Stomach smooth muscle (tissue), 2 donors: Measurements from ENCODE around the gene FTCDNL1.

Experiments
- H3K27ac ChIP-seq: one replicate; pipeline ENCODE4 v1.7.0; 2013; ENCODE audit warnings: mild to moderate bottlenecking, low read length, inconsistent platforms
- H3K27me3 ChIP-seq, 2 donors: one replicate each; pipeline ENCODE4 v1.7.0; 2013; ENCODE audit warnings: low read length in 2 of 2; ENCODE audit not compliant: insufficient read depth in 2 of 2, control insufficient read depth in 1 of 2
- H3K36me3 ChIP-seq, 2 donors: one replicate each; pipeline ENCODE4 v1.7.0; 2013; ENCODE audit warnings: low read length in 2 of 2; ENCODE audit not compliant: control insufficient read depth in 2 of 2, insufficient read depth in 2 of 2
- H3K4me1 ChIP-seq: one replicate; pipeline ENCODE4 v1.7.0; 2013; ENCODE audit warnings: low read length; ENCODE audit not compliant: control insufficient read depth, insufficient read depth
- H3K4me3 ChIP-seq, 2 donors: one replicate each; pipeline ENCODE4 v1.7.0; 2013; ENCODE audit warnings: low read length in 2 of 2
- H3K9ac ChIP-seq, 2 donors: one replicate each; pipeline ENCODE4 v1.7.0; 2013; ENCODE audit warnings: low read length in 2 of 2, mild to moderate bottlenecking in 1 of 2
- H3K9me3 ChIP-seq, 2 donors: one replicate each; pipeline ENCODE4 v1.7.0; 2013; ENCODE audit warnings: low read length in 2 of 2; ENCODE audit not compliant: control insufficient read depth in 2 of 2
- donor health status: healthy.
- donor health status: Pancreatic carcinoma.

Gene FTCDNL1

GRCh38 chr2:199762963-199763362, 88.0 kb downstream of the FTCDNL1 start:
- H3K9ac ChIP-seq = no peak overlapping the region
- no peak overlapping the region for H3K4me3 ChIP-seq
- no peaks in the 10 kb centered on the region for H3K27me3 ChIP-seq
- H3K27ac ChIP-seq = no peak overlapping the region
- no peaks in the 10 kb centered on the region for H3K36me3 ChIP-seq
- no peaks in the 10 kb centered on the region for H3K4me1 ChIP-seq
- H3K9me3 ChIP-seq = no peaks in the 10 kb centered on the region

DNA sequence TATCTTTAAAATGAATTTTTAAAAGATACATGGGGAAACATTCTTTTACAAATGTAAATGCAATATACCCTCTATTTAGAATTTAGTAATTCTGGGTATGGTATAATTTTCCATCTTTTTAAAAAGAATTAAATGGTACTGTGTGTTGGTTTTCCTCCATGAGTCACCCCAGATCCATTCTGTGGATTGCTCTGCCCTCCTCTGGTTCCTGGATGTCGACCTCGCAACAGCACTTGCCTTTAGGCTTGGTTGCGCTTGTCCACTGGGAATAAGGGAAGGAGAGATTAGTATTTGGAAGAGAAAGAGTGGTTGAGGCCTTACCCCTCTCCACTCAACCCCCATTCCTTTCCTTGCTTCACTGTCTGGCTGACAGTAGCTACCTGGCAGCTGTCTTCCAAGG, 90.4 kb downstream of the FTCDNL1 start:
- Histone ChIP-seq H3K27ac (no peak overlapping the region), H3K36me3 (no peaks in the 10 kb centered on the region), H3K9me3 (no peaks in the 10 kb centered on the region), H3K4me3 (no peak overlapping the region), H3K4me1 (peaks cover 7% of the 10 kb centered on the region), H3K27me3 (no peaks in the 10 kb centered on the region), H3K9ac (no peak overlapping the region)

DNA sequence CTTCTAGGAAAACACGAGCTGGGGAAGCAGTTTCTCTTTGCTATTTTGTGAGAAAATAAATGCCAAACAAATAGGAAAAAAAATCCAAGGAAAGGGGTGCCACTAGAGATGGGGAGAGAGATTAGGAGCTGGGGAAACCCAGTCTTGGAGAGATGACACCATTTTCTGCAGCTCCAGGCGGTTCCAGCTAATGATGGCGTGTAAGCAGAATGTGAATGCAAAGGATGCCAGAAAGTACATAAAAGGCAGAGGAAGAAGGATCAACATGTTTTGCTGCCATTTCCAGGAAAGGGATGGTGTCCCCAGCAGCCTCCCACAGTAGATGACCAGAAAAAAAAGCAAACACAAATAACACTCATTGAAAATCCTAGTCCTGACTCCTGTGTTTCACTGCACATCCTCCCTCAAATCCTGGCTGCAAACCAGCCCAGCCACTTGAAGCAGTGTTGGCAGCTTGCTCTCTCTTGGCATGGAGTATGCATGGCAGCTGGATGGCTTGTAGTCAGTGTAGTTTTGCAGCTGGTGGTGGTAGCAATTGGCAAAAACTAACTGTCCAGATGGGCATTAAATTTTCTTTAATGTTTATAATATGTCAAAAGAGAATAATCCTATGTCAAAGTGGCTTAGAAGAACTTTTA, 93.6 kb downstream of the FTCDNL1 start:
- Histone ChIP-seq H3K9ac (no peak overlapping the region), H3K36me3 (no peaks in the 10 kb centered on the region), H3K9me3 (peaks cover under 1 to 2% of the 10 kb centered on the region in 2 donors), H3K27ac (no peak overlapping the region), H3K4me3 (peak overlapping the region in 1 of 2 donors; percentile 31), H3K4me1 (peaks cover 7% of the 10 kb centered on the region), H3K27me3 (no peaks in the 10 kb centered on the region)

- no peaks in the 10 kb centered on the region for H3K36me3 ChIP-seq
- H3K9me3 ChIP-seq = peaks cover 2 to 3% of the 10 kb centered on the region in 2 donors
- no peak overlapping the region for H3K9ac ChIP-seq
- H3K4me1 ChIP-seq = peaks cover 7% of the 10 kb centered on the region
- no peak overlapping the region for H3K4me3 ChIP-seq
- no peaks in the 10 kb centered on the region for H3K27me3 ChIP-seq
- H3K27ac ChIP-seq = no peak overlapping the region
Measured at GRCh38 chr2:199756743-199757142, 94.2 kb downstream of the FTCDNL1 start.

GRCh38 chr2:199756211-199756610, 94.8 kb downstream of the FTCDNL1 start:
- no peaks in the 10 kb centered on the region for H3K36me3 ChIP-seq
- H3K27ac ChIP-seq = no peak overlapping the region
- H3K9ac ChIP-seq = no peak overlapping the region
- no peak overlapping the region for H3K4me3 ChIP-seq
- peaks cover 2 to 3% of the 10 kb centered on the region in 2 donors for H3K9me3 ChIP-seq
- peaks cover 7% of the 10 kb centered on the region for H3K4me1 ChIP-seq
- peaks cover 0 to 3% of the 10 kb centered on the region in 2 donors for H3K27me3 ChIP-seq

DNA sequence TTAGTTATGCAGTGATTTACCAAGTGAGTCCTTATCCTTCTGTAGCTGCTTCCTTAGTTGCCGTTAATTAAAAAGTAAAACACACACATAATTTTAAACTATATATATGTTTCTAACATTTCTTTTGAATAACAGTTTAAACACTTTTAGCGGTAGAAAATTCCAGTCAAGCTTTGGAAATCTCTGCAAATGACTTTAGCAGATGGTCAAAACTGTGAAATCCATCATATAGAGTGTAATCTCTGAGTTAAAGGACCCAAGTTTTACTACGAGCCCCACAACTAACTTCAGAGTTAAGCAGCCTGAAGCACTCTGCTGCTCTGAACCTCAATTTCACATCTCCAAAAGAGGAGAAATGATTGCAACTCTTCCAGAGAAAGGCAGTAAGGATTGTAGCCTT, 96.2 kb downstream of the FTCDNL1 start:
- Histone ChIP-seq H3K9me3 (peaks cover 2 to 3% of the 10 kb centered on the region in 2 donors), H3K27me3 (peaks cover 0 to 3% of the 10 kb centered on the region in 2 donors), H3K27ac (no peak overlapping the region), H3K9ac (no peak overlapping the region), H3K4me1 (peaks cover 7% of the 10 kb centered on the region), H3K4me3 (no peak overlapping the region), H3K36me3 (no peaks in the 10 kb centered on the region)

DNA sequence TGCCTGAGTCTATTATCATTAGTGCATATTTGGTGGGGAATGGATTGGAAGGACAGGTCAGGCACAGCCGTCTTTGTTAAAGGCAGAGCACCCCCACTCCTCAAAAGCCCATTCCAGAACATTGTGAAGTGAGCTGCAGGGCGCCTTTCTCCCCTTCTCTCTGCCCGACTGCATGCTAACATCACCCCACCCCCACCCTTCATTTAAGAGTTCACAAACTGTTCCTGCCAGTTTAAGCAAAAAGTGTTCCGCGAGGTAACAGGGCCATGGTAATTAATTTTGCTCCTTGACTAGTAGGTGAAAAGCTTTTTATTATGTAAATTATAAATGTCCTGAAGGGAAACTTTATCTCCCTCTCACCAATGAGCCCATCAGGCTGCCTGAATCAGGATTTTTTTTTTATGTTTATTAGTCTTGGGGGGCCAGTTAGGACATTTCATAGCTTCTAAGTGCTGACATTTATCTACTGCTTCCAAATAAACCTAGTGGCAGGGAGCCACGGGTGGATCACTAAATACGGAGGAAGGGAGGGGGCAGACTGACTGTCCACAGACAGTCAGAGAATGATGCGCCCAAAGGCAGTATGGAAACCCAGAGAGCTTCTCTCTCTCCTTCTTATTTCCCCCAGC, 99.4 kb downstream of the FTCDNL1 start:
- Histone ChIP-seq H3K9ac (no peak overlapping the region), H3K4me1 (no peaks in the 10 kb centered on the region), H3K9me3 (peaks cover 2 to 3% of the 10 kb centered on the region in 2 donors), H3K27ac (no peak overlapping the region), H3K27me3 (peaks cover 0 to 3% of the 10 kb centered on the region in 2 donors), H3K36me3 (no peaks in the 10 kb centered on the region), H3K4me3 (no peak overlapping the region)

GRCh38 chr2:199749571-199749970, 101.4 kb downstream of the FTCDNL1 start:
- H3K4me1 ChIP-seq = no peaks in the 10 kb centered on the region
- no peak overlapping the region for H3K4me3 ChIP-seq
- peaks cover 2 to 3% of the 10 kb centered on the region in 2 donors for H3K9me3 ChIP-seq
- no peak overlapping the region for H3K27ac ChIP-seq
- no peaks in the 10 kb centered on the region for H3K36me3 ChIP-seq
- H3K27me3 ChIP-seq = peaks cover 0 to 3% of the 10 kb centered on the region in 2 donors
- no peak overlapping the region for H3K9ac ChIP-seq

DNA sequence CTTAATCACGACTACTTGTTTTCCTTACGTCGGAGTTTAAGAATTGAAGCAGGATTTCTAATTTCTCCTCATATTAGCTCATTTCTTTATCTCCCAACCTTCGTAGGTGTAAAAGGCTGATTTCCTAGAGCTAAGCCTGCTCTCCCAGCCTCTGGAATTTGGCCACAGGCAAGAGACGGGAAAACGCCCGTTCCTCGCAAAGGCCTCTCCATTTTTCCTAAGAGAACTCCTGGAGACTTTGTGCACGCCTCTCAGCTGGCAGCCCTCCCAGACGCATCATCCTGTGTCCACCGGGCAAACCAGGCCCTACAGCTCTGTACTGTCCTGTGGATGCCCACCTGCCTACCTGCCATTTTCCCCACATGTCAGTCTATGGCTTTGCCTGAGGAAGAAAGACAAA, 106.3 kb downstream of the FTCDNL1 start:
- Histone ChIP-seq H3K9me3 (no peaks in the 10 kb centered on the region), H3K4me1 (peaks cover 4% of the 10 kb centered on the region), H3K27me3 (no peaks in the 10 kb centered on the region), H3K27ac (no peak overlapping the region), H3K9ac (no peak overlapping the region), H3K4me3 (no peak overlapping the region), H3K36me3 (no peaks in the 10 kb centered on the region)

DNA sequence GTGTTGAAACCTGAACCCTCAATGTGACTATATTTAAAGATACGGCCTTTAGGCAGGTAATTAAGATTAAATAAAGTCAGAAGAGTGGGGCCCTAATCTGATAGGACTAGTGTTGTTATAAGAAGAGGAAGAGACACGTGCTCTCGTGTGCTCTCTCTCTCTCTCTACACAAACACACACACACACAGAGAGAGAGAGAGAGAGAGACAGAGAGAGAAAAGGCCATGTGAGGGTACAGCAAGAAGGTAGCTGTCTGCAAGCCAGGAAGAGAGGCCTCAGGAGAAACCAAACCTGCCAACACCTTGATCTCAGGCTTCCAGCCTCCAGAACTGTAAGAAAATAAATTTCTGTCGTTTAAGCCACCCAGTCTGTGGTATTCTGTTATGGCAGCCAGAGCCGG, 106.7 kb downstream of the FTCDNL1 start:
- no peaks in the 10 kb centered on the region for H3K36me3 ChIP-seq
- H3K27ac ChIP-seq = no peak overlapping the region
- H3K4me3 ChIP-seq = no peak overlapping the region
- H3K4me1 ChIP-seq = peaks cover 6% of the 10 kb centered on the region
- no peaks in the 10 kb centered on the region for H3K27me3 ChIP-seq
- H3K9me3 ChIP-seq = no peaks in the 10 kb centered on the region
- H3K9ac ChIP-seq = no peak overlapping the region

GRCh38 chr2:199743415-199744120, 107.4 kb downstream of the FTCDNL1 start:
- Histone ChIP-seq H3K27ac (no peak overlapping the region), H3K36me3 (no peaks in the 10 kb centered on the region), H3K9me3 (no peaks in the 10 kb centered on the region), H3K4me3 (no peak overlapping the region), H3K4me1 (peaks cover 6% of the 10 kb centered on the region), H3K27me3 (no peaks in the 10 kb centered on the region), H3K9ac (no peak overlapping the region)
